SH-SY5Y (cell line): ENCODE measurements around the gene PPM1A.

Source experiments
- GATA2 ChIP-seq: IDR thresholded peaks from 2 replicates; pipeline ENCODE4 v1.6.1; 2011; ENCODE audit warnings: mild to moderate bottlenecking, low read depth, low read length
- GATA3 ChIP-seq: IDR thresholded peaks from 2 replicates; pipeline ENCODE4 v1.6.1; 2011; ENCODE audit warnings: low read depth, mild to moderate bottlenecking, low read length, moderate library complexity

DNA sequence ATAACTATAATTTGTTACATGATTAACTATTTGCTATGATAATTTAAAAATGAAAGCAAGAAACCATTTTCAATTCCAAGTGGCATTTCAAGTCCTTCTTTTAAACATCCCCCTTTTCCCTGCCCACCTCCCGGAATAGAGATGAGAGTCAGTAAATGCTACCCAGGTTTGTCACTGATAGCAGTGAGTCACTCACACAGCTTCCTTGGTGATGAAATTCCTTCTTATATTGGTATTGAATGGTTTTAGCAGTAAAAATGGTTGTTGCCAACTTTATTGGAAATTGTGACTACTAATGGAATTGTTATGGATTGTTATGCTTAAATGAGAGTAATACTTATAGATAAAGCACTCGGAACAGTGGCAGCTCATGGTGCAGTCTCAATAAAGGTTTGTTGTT lies 90.5 kb downstream of the PPM1A start:
- TF ChIP-seq GATA2: no peak
- TF ChIP-seq GATA3: no peak
